C4-2B (cell line): ENCODE data around the gene CNTNAP5.

Source experiments
- ZFX ChIP-seq: fragments of 450-650 bp; IDR thresholded peaks from 2 replicates; pipeline ENCODE4 v1.6.1; 2017
- TF ChIP-seq, protein P1 (sequence below): fragments of 450-650 bp; conservative IDR thresholded peaks from 2 replicates; pipeline ENCODE4 v1.5.1; 2017; ENCODE audit warnings: mild to moderate bottlenecking

DNA sequence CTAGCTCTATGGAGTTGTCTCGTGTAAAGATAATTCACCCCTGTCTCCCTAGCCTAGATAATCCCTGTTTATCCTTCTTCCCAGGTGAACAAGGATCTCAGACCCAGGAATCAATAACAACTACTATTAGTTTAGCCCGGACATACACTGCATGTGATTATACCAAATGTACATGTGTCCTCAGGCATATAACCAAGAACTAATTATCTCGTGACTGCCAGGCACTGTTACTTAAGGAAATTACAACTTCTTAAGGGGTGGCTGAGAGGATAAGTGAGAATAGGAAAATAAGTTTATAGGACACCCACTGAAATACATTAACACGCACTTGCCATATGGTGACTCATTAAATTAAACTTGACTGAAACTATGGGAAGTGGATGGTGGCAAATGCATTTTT, 126.6 kb downstream of the CNTNAP5 start:
- no peak for TF ChIP-seq ZFX
- TF ChIP-seq, protein P1, sequence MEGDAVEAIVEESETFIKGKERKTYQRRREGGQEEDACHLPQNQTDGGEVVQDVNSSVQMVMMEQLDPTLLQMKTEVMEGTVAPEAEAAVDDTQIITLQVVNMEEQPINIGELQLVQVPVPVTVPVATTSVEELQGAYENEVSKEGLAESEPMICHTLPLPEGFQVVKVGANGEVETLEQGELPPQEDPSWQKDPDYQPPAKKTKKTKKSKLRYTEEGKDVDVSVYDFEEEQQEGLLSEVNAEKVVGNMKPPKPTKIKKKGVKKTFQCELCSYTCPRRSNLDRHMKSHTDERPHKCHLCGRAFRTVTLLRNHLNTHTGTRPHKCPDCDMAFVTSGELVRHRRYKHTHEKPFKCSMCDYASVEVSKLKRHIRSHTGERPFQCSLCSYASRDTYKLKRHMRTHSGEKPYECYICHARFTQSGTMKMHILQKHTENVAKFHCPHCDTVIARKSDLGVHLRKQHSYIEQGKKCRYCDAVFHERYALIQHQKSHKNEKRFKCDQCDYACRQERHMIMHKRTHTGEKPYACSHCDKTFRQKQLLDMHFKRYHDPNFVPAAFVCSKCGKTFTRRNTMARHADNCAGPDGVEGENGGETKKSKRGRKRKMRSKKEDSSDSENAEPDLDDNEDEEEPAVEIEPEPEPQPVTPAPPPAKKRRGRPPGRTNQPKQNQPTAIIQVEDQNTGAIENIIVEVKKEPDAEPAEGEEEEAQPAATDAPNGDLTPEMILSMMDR, result no peak
